ENCODE results near the gene TMEM203.

TMEM203 gene

GRCh38 chr9:137228968-137229896 lies 23.8 kb upstream of the TMEM203 start:
- no peak for DNase-seq

- no peak for DNase-seq
These were observed 23.1 kb upstream of the TMEM203 start for GRCh38 chr9:137228506-137228967.

GRCh38 chr9:137227853-137228505 lies 22.5 kb upstream of the TMEM203 start:
- no peak for DNase-seq

GRCh38 chr9:137227054-137227852 lies 21.8 kb upstream of the TMEM203 start, which contains the start of gene RNF224:
Gene RNF224, plus strand, starts transcription at chr9:137227502. Its CDS starts 834 bp downstream, at chr9:137228336.
- DNase-seq, result peak; percentile 27 to 68

- DNase-seq, result no peak
These were observed 21.0 kb upstream of the TMEM203 start for GRCh38 chr9:137226338-137227053.

GRCh38 chr9:137225699-137226331 lies 20.4 kb upstream of the TMEM203 start:
- DNase-seq, result no peak

- DNase-seq, result no peak
These were observed 19.6 kb upstream of the TMEM203 start, which contains the start of gene CYSRT1 for GRCh38 chr9:137224830-137225694. Gene CYSRT1, plus strand, starts transcription at chr9:137225174. Its CDS starts 448 bp downstream, at chr9:137225622.

- peak; percentile 85 to 97 for DNase-seq
These were observed 17.9 kb upstream of the TMEM203 start for GRCh38 chr9:137223078-137223970.

GRCh38 chr9:137222190-137223077 lies 17.0 kb upstream of the TMEM203 start, which contains the start of gene RNF208:
Gene RNF208, minus strand, starts transcription at chr9:137222240. Its CDS starts 1,028 bp downstream, at chr9:137221212.
- DNase-seq, result no peak

- DNase-seq, result no peak
These were observed 16.2 kb upstream of the TMEM203 start for GRCh38 chr9:137221506-137222111.

- DNase-seq, result no peak
These were observed 15.7 kb upstream of the TMEM203 start for GRCh38 chr9:137221095-137221505.

GRCh38 chr9:137220317-137221094 lies 15.1 kb upstream of the TMEM203 start:
- no peak for DNase-seq

- DNase-seq, result no peak
These were observed 14.4 kb upstream of the TMEM203 start for GRCh38 chr9:137219757-137220316.

GRCh38 chr9:137218754-137219271 lies 13.4 kb upstream of the TMEM203 start:
- no peak for DNase-seq

- no peak for DNase-seq
These were observed 12.8 kb upstream of the TMEM203 start for GRCh38 chr9:137218212-137218753.

Data from NCI-H446 (cell line).